ENCODE measurements around the gene CEMP1. TPM values are rescaled to one million over a fixed set of nuclear protein-coding genes. Genes with fewer than 3 reads are reported as not detected.

The CEMP1 gene
- total RNA-seq, 2 experiments from 2014 or later: 0.80 to 1.1 TPM

DNA sequence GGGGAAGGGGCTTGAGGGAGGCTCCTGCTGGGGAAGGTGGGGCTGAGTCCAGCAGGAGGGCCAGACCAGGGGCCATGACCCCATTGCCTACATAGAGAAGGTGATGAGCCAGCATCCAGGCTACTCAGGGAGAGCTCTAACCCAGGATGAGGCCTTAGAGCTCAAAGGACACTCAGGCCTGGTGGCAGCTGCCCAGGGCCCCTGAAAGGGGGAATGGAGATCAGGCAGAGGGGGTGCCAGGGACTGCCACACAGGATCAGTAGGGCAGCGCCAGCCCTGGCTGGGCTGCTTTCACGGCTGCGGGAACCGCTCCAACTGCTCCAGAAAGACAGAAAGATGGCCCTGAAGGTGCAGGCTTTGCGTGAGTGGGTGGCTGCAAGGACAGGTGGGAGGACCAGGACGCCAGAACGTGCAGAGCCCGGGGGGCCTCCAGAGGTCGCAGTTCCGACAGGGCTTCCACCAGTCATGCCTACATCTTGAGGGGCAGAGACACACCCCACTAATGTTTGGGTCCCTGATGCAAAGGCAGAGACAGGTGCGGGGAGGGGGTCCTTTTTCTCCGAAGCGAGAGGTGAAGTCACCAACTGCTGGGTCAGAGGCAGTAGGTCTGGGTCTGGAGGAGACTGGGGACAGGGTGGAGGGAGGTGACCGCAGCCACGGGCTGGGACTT is 18.3 kb downstream of the CEMP1 start:
- peak; percentile 3 for ATAC-seq (ENCODE audit: low read depth)
- Mint-ChIP-seq H3K36me3 (peaks cover 8% of the 10 kb centered on the region), H3K27me3 (peaks cover 8% of the 10 kb centered on the region), H3K9me3 (no peaks in the 10 kb centered on the region), H3K4me3 (peak overlapping the region; percentile 80), H3K27ac (peak overlapping the region; percentile 90), H3K4me1 (peaks cover 32% of the 10 kb centered on the region)
- DNase-seq: peak; percentile 59
- POLR2A ChIA-PET: interaction anchor here (0.7 to 4.0 kb wide), 6 partner anchors 16 to 358 kb away, joined by 3 to 43 read pairs (median 4); partner anchors contain the start of genes CEMP1 and TRAF7

DNA sequence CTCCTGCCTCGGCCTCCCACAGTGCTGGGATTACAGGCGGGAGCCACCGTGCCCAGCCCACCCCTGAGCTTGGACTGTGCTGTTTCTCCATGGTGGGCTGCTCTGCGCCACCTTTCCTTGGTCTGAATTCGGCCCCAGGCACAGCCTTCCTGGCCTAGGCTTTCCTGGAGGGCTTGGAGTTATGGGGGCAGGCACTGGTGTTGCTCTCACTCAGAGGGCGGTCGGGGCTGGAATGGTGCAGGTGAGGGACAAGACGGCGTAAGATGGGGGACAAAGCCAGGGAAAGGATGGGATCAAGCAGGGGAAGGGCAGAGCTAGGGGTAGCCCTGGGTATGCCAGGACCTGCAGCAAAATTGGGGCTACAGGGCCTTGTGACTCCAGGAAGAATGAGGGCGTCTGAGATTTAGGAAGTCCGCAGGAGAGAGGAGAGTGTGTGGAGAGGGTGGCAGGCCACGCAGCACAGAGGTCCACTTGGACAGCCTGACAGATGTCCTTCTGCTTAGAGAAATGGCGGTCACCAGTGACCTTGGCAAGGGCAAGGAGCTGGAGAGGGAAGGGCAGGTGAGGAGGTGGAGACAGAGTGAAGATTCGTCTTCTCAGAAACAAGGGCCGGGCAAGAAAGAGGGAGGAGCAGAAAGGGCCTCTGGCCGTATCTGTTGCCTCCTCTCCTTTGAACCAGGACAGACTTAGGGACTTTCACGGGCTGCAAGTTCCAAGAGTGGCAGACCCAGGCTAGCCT is 19.0 kb downstream of the CEMP1 start:
- H3K4me1 Mint-ChIP-seq: peaks cover 31% of the 10 kb centered on the region
- no peak for DNase-seq
- peak overlapping the region; percentile 90 for H3K27ac Mint-ChIP-seq

DNA sequence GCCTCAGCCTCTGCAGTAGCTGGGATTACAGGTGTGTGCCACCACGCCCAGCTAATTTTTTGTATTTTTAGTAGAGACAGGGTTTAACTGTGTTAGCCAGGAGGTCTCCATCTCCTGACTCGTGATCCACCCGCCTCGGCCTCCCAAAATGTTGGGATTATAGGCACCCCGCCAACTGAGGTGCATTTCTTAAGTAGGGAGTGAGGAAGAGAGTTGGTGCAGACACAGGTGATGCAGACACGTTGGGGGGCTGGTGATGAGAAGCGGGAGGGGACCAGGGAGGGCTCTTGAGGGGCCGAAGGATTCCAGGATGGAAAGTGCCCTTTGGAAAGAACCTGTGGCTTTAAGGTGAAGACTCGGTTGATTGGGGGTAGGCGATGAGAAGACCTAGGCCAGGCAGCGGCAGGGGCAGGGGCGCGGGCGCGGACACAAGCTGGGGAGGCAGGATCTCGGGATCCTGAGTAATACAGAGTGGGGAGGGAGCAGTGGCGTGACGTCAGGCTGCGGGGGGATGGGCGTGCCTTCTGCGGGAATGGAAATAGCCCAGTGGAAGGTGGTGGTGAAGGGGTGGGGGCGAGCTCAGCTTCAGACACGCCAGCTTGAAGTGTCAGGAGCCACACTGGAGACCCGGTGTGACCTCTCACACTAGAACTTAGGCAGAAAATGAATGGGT is 19.9 kb downstream of the CEMP1 start:
- Mint-ChIP-seq H3K9me3 (no peaks in the 10 kb centered on the region), H3K27ac (no peak overlapping the region), H3K36me3 (peaks cover under 1% of the 10 kb centered on the region), H3K4me1 (peaks cover 24% of the 10 kb centered on the region), H3K27me3 (peaks cover 8% of the 10 kb centered on the region), H3K4me3 (no peak overlapping the region)
- POLR2A ChIA-PET: interaction anchor here (1.4 kb wide), 1 partner anchor 9 kb away, joined by 3 read pairs; the partner anchor contains the start of gene AMDHD2
- ATAC-seq (ENCODE audit: low read depth) (no peak), DNase-seq (no peak)

More for the DNA sequence above, 19.0 kb downstream of the CEMP1 start:
- Mint-ChIP-seq H3K9me3 (no peaks in the 10 kb centered on the region), H3K27me3 (peaks cover 8% of the 10 kb centered on the region), H3K36me3 (peaks cover 8% of the 10 kb centered on the region), H3K4me3 (peak overlapping the region; percentile 80)
- POLR2A ChIA-PET: interaction anchor here (1.4 kb wide), 1 partner anchor 8 kb away, joined by 3 read pairs; the partner anchor contains the start of gene AMDHD2
- ATAC-seq (ENCODE audit: low read depth): no peak

DNA sequence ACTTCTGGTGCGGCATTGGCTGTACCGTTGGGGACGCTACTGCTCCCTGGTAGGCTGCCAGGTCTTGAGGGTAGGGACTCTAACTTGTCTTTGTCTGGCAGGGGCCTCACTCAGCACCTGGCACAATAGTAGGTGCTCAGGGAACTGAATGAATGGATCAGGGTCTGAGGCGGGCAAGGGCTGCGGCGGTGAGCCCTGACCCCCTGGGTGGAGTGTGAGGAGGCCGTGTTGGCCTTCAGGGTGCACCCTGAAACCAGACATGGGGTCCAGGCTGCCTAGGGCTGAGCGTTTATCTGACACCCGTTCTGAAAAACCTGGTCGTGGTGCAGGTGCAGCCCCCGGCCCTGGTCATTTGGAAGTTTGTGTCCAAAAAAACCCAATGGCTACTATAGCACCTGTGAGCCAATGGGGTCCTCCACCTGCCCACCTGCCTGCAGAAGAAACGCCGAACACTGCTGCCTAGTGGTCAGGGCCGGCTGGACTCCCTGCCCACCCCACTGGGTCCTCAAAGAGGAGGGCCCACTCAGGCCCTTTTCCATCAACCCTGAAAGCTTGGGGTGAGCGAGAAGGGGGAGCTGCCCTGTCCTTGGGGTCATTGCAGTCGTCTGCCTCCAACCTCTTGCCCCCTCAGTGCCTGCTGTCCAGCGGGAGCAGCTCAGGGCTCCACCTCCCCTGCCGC is 22.3 kb downstream of the CEMP1 start:
- Mint-ChIP-seq H3K27me3 (peaks cover 8% of the 10 kb centered on the region), H3K4me1 (peaks cover 11% of the 10 kb centered on the region), H3K27ac (no peak overlapping the region), H3K36me3 (no peaks in the 10 kb centered on the region), H3K4me3 (no peak overlapping the region), H3K9me3 (no peaks in the 10 kb centered on the region)
- POLR2A ChIA-PET: interaction anchor here (0.8 kb wide), 1 partner anchor 12 kb away, joined by 3 read pairs; no protein-coding TSS in a partner anchor
- no peak for DNase-seq
- ATAC-seq (ENCODE audit: low read depth): no peak

DNA sequence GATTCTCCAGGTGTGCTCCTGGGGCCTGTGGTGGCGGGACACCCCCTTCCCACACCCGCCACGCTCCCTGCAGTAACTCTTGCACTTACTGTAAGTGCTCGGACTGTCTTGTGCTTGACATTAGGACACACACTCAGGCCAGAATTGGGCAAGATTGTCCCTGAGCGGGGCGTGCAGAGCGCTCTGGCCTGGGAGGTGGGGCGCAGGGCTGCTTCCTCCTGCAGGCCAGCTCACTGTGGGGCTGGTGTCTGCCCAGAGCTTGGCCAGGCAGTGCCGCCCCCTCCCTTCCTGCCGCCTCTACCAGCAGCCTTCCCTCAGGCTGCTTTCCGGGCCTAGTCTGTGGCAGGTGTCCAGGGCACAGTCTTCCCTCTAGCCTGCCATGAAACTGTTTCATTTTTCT is 23.5 kb downstream of the CEMP1 start:
- Mint-ChIP-seq H3K36me3 (no peaks in the 10 kb centered on the region), H3K27ac (no peak overlapping the region), H3K4me1 (peaks cover 4% of the 10 kb centered on the region), H3K4me3 (no peak overlapping the region), H3K27me3 (peaks cover 8% of the 10 kb centered on the region), H3K9me3 (no peaks in the 10 kb centered on the region)
- ATAC-seq (ENCODE audit: low read depth) (no peak), DNase-seq (no peak)
- POLR2A ChIA-PET: no interaction called here

DNA sequence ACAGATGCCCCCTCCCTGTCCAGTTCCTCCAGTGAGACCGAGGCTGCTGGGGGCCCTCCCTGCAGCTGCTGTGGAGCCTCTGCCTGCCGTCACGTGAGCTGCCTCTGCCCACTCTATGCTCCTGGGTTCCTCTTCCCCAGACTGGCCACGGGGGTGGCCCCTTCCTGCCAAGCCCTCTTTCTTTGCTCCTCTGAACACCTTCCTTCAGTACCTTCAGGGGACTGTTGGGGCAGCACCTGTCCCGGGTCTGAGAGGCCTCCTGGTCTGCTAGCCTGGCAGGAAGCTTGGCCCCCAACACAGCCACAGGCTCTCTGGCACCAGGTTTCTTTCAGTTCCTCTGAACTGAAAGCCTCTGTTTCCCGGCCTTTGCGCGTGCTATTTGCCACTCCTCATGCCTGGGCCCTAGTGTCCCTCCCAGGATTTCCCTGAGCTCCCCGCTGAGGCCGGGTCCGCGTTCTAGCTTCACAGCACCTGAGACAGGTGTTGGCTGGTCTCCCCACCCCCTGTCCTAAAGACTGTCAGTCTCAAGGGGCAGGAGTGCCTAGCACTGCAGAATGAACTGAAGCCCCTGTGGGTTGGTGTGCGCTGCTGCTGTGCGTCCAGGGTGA is 24.1 kb downstream of the CEMP1 start:
- ATAC-seq (ENCODE audit: low read depth) (peak; percentile 64), DNase-seq (no peak)
- POLR2A ChIA-PET: no interaction called here
- H3K36me3 Mint-ChIP-seq: no peaks in the 10 kb centered on the region
- peaks cover 5% of the 10 kb centered on the region for H3K27me3 Mint-ChIP-seq
- peaks cover 4% of the 10 kb centered on the region for H3K4me1 Mint-ChIP-seq
- H3K27ac Mint-ChIP-seq: peak overlapping the region; percentile 19
- H3K9me3 Mint-ChIP-seq: no peaks in the 10 kb centered on the region
- H3K4me3 Mint-ChIP-seq: no peak overlapping the region

DNA sequence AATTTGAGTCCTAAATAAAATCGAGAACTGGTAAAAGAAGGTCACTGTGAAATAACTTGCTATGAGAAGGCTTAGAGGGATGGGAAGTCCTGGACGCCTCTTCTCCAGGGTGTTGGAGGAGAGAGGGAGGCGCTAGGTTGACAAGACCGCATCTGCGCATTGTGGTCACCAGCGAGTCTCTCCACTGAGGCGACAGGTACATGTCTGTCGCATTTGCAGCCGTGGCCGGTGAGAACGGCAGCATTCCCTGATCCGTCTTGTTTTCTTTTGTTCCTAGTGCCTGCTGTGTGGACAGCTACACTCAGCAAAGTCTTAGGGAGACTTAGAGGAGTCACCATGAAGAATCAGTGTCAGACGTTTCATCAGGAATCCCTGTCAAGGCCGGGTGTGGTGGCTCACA is 25.5 kb downstream of the CEMP1 start:
- no peak overlapping the region for H3K27ac Mint-ChIP-seq
- ATAC-seq (ENCODE audit: low read depth): no peak
- no peaks in the 10 kb centered on the region for H3K36me3 Mint-ChIP-seq
- H3K9me3 Mint-ChIP-seq: no peaks in the 10 kb centered on the region
- DNase-seq: no peak
- H3K4me3 Mint-ChIP-seq: no peak overlapping the region
- H3K27me3 Mint-ChIP-seq: no peaks in the 10 kb centered on the region
- peaks cover 4% of the 10 kb centered on the region for H3K4me1 Mint-ChIP-seq
- POLR2A ChIA-PET: no interaction called here

DNA sequence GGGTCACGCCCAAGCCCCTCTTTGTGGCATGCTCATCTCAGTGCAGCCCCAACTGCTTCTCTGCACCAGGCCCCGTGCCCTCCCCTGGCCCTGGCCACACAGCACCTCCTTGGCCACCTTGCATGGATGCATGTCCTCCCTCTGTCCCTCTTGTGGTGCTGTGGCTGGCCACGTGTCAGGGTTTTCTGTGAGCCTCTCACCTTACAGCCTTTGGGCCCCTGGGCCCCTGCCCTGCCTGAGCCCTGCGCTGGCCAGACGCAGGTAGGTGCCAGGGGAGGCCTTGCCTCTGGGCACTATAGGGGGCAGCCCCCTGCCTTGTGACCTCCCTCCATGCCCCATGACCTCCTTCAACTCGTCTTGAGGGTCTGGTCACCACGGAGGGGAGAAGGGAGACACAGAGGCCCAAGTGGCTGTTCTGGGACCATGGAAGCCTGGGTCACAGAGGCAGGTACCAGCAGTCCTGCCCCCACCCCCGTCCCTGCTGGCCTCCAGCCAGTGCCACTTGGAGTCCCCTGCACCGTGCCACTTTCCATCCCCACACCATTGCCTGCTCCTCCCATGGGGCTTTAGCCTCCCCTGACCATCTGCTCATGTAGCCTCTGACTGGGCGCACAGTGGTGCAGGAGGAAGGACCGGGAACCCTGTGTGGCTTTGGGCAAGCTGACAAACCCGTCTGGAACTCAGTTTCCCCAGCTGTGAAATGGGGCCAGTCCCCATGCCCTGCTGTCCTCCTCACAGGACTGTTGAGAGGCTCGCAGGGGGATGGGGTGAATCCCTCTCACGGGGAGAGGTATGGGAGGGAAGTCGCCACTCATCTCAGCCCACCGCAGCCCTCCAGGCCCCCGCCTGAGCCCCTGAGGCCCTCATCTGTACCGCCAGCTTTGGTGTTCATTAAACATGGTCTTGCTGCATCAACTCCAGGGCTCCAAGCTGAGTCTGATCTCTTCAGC is 29.0 kb downstream of the CEMP1 start:
- Mint-ChIP-seq H3K27me3 (no peaks in the 10 kb centered on the region), H3K4me1 (peaks cover 1% of the 10 kb centered on the region), H3K9me3 (no peaks in the 10 kb centered on the region), H3K27ac (peak overlapping the region; percentile 28), H3K4me3 (no peak overlapping the region), H3K36me3 (no peaks in the 10 kb centered on the region)
- POLR2A ChIA-PET: interaction anchor here (0.6 to 1.0 kb wide), 2 partner anchors 14 to 35 kb away, joined by 3 read pairs; no protein-coding TSS in a partner anchor
- DNase-seq (no peak), ATAC-seq (ENCODE audit: low read depth) (no peak)

DNA sequence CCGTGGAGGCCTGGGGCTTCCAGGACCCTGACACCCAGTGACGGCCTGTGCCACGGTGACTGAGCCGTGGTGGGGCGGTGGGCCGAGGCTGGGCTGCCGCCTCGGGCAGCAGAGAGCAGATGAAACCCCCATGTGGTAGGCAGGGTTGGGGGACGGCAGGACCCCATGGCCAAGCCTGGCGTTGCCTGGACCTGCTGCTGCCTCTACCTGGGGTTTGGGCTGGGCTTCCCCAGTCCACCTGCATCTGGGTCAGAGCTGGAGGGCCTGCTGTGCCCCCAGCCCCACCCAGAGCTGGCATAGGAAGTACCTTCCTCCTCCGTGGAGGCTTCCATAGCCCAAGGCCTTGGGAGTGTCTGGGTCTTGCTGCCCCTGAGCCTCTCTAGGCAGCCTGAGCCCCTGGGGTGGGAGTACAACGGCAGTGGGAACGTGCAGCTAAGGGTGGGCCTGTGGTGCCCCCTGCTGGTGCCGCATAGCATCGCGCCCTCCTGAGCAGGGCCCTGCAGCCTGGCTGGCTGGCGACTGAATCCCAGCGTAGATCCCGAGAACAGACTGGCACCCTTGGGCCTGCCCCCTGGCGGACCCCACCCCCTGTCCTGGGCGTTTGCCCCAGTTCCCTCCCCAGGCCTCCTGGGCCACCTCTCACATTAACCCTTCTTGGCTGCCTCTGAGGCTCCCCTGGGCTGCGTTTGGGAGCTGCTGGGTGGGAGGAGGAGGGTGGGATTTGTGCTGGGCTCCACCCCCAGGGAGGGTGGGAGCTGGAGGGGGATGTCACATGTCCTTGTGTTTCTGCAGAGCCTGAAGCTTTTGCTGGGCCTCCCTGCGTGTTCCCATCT is 30.1 kb downstream of the CEMP1 start:
- Mint-ChIP-seq H3K4me3 (no peak overlapping the region), H3K27ac (no peak overlapping the region), H3K9me3 (no peaks in the 10 kb centered on the region), H3K36me3 (no peaks in the 10 kb centered on the region), H3K4me1 (no peaks in the 10 kb centered on the region), H3K27me3 (no peaks in the 10 kb centered on the region)
- peak; percentile 90 for DNase-seq
- POLR2A ChIA-PET: interaction anchor here (0.6 to 1.0 kb wide), 3 partner anchors 15 to 73 kb away, joined by 3 read pairs; no protein-coding TSS in a partner anchor
- peak; percentile 89 for ATAC-seq (ENCODE audit: low read depth)

DNA sequence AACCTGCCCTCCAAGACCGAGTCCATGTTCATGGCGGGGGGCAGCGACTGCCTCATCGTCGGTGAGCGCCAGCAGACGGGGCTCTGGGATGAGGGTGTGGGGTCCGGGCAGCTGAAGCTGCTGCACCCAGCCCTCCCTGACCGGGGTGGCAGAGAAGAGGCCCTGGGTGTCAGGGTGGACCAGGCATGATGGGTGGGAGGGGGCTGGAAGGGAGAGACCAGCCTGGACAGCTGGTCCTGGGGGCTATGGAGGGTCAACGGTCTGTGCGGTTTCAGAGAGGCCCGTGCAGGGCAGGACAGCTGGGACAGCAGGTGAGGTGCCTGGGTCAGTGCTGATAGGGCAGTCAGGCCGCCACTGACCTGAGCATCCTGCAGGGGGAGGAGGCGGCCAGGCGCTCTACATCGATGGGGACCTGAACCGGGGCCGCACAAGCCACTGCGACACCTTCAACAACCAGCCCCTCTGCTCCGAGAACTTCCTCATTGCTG is 30.7 kb downstream of the CEMP1 start:
- Mint-ChIP-seq H3K4me3 (no peak overlapping the region), H3K4me1 (no peaks in the 10 kb centered on the region), H3K27me3 (no peaks in the 10 kb centered on the region), H3K27ac (no peak overlapping the region), H3K9me3 (no peaks in the 10 kb centered on the region), H3K36me3 (no peaks in the 10 kb centered on the region)
- ATAC-seq (ENCODE audit: low read depth) (no peak), DNase-seq (no peak)
- POLR2A ChIA-PET: no interaction called here

DNA sequence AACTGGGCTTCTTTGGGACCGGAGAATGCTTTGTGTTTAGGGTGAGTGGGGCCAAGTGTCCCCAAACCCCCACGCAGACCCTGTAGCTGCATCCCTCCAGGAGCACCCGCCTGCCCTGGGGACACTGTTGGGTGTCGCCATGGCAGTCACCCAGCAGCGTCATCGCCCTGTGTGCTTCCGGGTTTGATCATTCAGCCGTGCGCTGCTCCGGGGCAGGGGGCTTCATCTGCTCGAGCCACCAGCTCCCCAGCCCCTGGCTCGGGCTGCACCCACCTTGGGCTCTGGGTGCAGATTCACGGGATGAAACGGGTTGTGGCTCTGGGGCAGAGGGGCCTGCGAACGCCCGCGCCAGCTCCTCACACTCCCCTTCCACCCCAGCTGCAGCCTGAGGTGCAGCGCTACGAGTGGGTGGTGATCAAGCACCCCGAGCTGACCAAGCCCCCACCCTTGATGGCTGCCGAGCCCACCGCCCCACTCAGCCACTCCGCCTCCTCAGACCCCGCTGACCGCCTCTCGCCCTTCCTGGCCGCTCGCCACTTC is 31.2 kb downstream of the CEMP1 start:
- POLR2A ChIA-PET: no interaction called here
- no peak overlapping the region for H3K27ac Mint-ChIP-seq
- no peak for ATAC-seq (ENCODE audit: low read depth)
- no peaks in the 10 kb centered on the region for H3K36me3 Mint-ChIP-seq
- no peaks in the 10 kb centered on the region for H3K27me3 Mint-ChIP-seq
- no peaks in the 10 kb centered on the region for H3K4me1 Mint-ChIP-seq
- DNase-seq: no peak
- H3K4me3 Mint-ChIP-seq: no peak overlapping the region
- H3K9me3 Mint-ChIP-seq: no peaks in the 10 kb centered on the region

Measured in activated naive CD8-positive, alpha-beta T cell treated with anti-CD3 and anti-CD28 coated beads, Interleukin-2, amount 10 ng/mL, durations not matched to agents 7 days and 5 days (primary cell).